NCI-H1105 (cell line): ENCODE measurements around the gene FGF19.

Experiments used
- DNase-seq: peaks from one replicate; lab custom pipeline; 2025; lab: John Stamatoyannopoulos, UW

The FGF19 gene

DNA sequence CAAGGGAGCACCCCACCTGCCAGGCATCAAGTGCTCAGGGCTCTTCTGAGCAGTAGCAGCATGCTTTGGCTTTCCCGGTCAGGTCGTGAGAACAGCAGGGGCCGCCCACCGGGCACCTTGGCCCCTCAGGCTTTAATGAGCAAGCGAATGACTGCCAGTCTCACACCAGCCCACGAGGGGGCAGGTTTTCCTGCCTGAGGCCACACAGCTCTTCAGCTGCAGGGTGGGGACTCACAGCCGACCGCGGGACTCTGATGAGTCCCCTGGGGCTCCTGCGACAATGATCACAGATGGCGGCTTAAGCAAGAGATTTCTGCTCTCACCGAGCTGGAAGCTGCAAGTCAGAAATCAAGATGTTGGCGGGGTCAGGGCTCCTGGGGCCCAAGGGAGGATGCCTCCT is 14.3 kb upstream of the FGF19 start:
- DNase-seq, result peak; percentile 75

DNA sequence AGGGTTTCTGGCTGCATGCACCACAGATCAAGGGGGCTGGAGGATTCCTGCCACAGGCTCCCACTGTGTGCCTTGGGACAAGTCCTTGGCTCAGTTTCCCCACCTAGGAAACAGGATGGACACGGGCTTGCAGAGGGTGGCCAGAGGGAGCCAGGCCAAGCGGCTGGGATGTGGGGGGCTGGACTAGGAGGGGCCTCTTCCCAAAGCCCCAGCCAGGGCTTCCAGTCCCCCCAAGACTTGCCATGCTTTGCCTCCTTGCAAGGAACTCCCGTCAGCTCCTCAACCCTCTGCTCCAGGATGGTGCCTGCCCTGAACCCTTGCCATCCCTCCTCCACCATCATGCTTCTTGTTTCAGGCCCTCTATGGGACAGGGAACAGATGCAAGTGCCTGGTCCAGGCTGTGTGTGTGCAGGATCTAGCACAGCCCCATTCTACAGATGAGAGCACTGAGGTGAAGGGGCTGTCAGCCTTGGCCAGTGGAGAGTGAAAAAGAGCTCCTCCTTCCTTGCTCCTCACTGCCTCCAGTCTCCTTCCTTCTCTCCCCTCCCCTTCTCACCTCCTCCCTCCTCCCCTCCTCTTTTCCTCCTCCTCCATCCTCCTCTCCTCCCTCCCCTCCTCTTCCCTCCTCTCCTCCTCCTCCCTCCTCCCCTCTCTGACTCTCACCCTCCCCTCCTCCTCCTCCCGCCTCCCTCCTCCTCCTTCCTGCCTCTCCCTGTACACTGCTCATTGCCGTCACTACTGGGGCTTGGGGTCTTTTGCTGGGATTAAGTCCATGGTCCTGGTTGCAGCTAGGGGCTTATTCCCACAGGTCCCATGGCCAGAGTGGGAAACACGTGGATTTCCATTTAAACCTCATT is 13.3 kb upstream of the FGF19 start:
- DNase-seq, result no peak

DNA sequence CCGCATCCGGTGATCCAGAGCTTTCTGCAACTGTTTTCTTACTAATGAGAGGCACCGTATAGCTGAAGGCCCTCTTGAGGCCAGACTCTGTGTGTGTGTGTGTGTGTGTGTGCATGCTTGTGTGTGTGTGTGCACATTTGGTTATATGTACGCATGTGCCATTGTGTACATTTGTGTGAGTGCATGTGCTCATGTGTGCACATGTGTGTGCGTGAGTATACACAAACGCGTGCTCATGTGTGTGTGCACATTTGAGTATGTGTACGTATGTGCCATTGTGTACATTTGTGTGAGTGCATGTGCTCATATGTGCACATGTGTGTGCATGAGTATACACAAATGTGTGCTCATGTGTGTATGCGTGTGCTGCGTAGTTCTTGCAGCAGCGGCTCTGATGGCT is 12.3 kb upstream of the FGF19 start:
- DNase-seq, result no peak

DNA sequence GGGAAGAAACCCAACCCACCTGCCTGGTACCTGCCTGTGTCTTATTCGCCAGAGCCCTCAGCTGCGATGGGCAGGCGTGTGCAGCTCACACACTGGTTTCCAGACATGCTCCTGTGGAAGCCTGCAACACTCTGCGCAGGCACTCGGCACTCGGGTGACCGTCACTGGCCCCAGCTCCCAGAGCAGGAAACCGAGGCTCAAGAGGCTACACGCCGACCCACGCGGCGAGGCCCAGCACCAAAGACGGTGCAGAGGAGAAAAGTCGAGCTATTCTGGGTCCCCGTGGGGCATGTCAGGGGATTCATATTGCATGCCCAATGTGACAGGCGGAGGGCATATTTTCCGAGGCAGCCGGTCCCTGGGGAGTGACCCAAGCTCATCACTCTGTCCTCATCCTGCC is 11.6 kb upstream of the FGF19 start:
- no peak for DNase-seq

DNA sequence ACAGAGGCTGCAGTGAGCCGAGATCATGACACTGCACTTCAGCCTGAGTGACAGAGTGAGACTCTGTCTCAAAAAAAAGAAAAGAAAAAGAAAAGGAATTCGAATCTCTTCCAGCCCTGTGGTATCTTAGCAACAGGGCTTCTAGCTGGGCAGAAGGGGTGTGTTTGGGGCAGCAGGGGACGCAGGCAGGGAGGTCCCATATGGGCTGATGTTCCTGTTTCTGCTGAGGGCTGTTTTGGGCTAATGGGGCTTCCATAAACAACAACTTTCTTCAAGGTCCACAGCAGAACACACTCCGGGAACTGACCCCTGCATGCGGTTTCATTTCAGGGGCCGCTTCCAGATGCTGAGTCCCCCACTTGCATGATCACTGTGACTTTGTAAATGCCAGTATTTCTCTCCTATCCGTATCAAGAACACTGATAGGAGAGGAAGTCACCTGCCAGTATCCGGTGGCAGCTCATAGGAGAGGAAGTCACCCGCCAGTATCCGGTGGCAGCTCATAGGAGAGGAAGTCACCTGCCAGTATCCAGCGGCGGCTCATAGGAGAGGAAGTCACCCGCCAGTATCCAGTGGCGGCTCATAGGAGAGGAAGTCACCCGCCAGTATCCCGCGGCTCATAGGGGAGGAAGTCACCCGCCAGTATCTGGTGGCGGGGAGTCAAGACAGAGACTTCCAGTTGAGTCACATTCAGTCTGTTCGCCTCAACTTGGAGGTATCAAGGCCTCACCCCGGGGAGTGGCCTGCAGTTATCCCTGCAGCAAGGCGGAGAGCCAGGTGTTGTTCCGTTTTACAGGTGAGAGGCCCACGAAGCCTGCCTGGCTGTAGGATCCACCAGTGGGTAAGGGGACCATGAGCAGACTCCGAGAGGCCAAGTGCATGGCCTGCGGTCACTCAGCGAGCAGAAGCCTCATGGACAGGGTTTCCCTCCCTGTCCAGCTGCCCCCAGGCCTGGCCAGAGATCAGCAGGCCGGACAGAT is 8.3 kb upstream of the FGF19 start:
- DNase-seq, result no peak

GRCh38 chr11:69708736-69709401 is 5.0 kb upstream of the FGF19 start:
- DNase-seq, result no peak

DNA sequence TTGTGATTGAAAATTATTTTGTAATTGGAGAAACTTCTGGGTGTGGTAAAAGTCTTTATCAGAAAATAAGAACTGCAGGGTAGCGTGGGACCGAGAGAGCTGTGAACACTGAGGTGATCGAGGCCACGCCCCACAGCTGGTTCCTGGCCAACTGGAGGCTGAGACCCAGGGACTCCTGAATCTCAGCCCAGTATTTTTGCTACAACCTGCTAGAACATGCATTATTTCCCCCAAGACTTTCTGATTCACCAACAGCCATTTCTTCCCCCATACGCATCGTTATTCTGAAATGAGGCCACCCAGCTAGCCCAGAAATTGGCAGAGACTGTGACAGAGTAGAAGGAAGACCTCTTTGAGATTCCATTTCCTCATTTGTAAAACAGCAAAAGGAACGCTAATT is 3.4 kb upstream of the FGF19 start:
- DNase-seq, result peak; percentile 30

DNA sequence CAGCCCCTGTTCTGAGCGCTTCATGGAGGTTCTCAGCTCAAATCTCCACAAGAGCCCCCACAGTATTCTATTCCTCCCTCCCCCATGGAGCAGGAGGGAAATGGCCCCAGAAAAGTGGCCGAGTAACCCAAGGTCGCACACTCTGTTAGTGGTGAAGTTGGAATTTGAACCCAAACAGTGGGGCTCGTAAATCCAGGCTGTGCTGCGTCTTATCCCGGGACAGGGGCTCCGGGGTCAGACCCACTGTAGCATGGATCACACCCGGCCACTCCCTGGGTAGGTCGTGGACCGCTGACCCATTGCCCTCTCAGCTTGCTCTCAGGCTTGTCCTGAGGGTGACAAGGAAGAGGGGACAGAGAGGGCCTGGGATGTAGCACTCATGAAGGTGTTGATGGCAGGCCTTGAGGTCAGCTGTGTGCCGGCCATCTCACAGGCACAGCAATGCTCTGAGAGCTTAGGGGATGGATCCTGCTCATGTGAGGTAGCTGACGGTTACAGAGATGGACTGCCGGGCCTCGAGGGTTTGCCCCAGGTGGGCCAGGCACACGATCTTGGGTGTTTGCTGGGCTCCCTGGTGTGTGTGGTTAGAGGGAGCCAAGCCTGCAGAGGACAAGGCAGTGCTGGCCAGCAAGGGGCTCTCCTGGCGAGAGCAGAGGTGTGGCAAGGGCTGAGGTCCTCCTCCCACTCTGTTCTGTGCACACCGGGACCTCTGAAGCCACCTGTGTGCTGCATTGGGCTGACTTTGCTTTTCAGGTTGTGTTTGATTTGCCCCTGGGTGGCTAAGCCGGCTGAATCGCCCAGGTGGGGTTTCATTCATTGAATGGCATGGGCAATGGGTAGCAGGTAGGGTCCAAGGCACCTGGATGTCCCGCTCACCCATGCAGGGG is 2.3 kb upstream of the FGF19 start:
- no peak for DNase-seq

GRCh38 chr11:69705351-69705811 is 1.6 kb upstream of the FGF19 start:
- no peak for DNase-seq

DNA sequence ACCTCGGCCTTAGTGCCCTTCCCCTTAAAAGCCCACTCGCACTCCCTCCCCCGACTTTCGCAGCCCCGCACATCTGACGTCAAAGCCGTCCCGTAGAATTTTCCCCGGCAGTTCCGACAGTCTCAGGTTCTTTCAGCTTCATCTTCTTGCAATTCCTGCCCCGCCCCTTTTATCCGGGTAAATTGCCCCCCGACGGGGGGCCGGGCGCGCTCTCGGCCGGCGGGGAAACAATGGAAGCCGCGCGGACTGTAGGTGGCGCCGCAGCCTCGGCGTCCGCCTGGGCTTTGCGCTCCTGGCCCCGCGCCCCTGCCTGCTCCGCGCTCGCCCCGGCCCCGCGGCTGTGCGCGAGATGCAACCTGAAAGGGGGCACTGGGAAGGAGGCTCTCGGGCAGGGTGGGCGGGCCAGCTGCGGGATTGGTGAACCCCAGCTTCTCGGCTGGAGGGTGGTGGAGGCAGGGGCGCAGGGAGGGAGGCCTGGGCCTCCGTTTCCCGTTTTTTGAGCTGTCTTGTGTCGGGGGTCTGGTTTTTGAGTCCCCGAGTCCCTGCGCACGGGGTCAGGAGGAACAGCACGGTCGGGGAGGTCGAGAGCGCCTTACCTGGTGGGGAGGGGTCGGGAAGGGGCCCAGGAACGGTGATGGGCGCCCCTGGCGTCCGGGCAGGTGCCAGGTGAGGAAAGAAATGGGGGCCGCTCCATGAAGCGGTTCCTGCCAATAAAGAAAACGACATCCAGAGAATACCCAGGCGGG is 859 bp upstream of the FGF19 start:
- peak; percentile 47 for DNase-seq

GRCh38 chr11:69703453-69703767 is 412 bp downstream of the FGF19 start:
- no peak for DNase-seq

DNA sequence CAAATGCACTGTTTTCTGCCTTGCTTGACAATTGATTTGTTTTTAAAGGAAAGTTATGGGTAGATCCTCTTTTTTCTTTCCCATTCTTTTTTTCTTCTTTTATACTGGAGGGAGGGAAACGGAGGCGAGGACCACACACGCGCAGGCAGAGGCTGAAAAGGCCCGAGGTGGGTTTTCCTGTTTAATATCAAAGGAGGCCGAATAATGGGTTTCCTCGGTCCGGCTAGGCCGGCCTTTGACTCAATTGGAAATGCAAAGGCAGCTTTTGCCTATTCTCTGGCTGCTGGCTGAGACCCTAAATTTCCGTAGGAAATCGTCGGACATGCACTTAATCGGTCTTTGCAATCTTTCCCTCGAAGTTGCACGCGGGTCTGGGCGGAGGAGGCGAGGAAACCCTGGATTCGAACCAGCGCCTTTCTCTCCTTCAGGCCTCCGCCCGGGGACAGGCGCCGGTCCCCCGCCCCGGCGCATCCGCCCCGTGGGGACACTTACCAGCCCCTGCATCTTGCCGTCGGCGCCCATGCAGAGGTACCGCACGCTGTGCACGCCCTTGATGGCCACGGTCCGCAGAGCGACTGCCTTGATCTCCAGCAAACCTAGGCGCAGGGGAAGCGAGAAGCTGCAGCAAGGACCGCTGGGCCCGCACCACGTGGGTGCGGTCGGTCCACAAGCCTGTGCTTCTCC is 911 bp downstream of the FGF19 start:
- no peak for DNase-seq

GRCh38 chr11:69702239-69702691 is 1.6 kb downstream of the FGF19 start:
- DNase-seq, result no peak

DNA sequence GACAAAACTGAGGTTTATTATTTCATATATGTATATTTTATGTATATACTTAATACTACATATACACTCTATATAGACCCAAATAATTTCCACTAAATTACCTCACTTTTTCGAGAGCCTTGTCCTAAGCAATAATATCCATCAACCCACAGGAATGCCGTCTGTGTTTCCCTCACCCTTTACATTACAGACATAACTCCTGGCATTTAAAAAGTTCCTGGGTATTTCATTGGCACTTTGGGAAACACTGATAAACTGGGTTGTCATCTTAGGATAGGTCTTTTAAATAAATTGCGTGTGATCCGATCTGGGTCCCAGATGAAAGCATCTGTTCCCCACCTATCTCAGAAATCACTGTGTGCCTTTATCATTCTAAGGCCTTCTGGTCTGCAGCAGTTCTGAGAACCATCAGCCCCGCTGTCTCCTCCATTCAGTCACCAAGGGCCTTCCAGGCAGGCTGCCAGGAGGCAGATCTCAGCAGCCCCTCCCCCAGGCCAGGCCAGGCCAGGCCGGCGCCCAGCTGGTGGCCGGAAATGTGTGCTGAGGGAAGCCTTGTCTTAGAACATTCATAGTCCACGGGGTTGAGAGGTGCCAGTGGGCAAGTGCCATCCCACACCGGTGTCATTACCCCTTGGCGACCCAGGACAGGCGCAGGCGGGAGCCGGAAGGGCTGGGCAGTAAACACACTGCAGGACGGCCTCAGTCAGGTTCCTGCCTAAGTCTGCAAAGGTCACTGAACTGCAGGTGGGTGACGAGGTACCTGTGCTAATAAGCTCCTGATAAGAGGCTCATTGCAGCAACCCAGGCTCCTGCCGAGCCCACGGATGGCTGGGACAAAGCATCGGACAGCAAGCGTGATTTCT is 3.3 kb downstream of the FGF19 start:
- peak; percentile 40 for DNase-seq

- DNase-seq, result no peak
These were observed 4.6 kb downstream of the FGF19 start for GRCh38 chr11:69699213-69699612.

GRCh38 chr11:69698362-69698761 is 5.5 kb downstream of the FGF19 start:
- no peak for DNase-seq

DNA sequence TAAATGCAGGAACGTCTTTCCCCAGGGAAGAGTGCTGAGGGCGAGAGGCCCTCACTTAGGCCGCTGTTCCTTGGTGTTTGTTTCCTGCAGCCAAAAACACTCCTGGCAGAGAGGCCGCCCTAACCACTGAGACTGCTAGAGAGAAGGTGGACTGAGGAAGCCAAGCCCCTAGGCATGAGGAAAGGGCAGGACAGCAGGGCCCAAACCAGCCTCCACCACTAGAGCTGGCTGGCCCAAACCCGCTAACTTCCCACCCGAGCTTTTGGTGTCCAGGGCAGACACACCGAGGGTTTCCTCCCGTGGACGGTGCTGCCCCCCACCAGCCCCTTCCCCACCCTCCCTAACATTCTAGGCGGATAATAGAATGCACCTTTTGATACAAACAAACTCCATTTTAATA is 6.0 kb downstream of the FGF19 start:
- DNase-seq, result no peak

DNA sequence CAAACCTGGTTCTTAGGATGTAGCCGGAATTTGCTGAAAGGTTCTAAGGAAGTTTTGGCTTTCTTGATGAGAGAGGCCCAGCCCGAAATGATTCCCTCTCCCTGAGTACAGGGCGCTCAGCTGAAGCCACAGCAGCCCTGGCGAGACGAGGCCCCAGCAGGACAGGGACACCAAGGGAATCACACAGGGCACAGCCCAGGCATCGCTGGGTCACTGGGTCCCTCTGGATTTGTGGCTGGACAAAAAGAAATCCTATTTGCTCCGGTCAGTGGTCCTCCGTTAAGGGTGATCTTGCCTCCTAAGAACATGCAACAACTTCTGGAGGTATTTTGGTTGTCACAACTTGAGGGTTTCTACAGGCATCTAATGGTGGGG is 6.4 kb downstream of the FGF19 start:
- no peak for DNase-seq
